GM19463 (cell line): Measurements from ENCODE around the gene ROBO3.

Experiments used
- ATAC-seq: cut with Tn5 transposase; IDR thresholded peaks from one replicate; pipeline ENCODE4 v1.9.1; 2021; ENCODE audit warnings: mild to moderate bottlenecking, moderate library complexity; ENCODE audit not compliant: unreplicated experiment

The ROBO3 gene

GRCh38 chr11:124865181-124865901 is at the start of gene ROBO3:
TSS of gene ROBO3 (plus strand) at chr11:124865432. CDS start at chr11:124865578, 146 bp downstream.
- no peak for ATAC-seq

- no peak for ATAC-seq
These were observed 48.2 kb upstream of the ROBO3 start for GRCh38 chr11:124817036-124817435.

DNA sequence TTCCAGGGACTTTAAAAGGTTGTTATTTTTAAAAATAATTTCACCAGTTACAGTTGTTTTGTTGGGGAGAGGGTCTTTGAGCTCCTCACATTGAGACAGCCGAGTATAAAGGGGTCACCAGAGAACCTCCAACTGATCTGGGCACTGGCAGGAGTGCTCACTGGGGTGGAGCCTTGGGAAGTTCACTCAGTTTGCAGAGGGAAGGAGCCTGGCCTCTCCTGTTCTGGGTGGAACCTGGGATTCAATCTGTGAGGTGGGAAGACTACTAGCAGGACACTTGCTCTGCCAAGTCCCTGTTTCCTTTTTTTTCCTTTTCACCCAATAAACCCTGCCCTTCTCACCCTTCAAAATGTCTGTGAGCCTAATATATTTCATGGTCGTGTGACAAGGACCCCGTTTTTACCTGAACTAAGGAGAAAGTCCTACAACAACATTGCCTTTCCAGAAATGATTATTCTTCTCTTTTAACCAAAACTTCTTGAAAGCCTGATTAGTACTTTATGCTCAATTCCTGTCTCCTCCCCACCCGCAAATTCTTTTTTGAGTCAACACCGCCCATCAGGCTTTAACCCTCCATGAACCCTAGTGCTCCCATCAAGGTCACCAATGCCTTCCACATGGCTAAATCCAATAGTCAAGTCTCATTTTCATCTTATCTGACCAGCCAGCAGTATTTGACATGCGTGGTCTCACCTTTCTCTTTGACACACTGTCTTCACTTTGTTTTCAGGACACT is 43.1 kb upstream of the ROBO3 start:
- ATAC-seq: no peak

DNA sequence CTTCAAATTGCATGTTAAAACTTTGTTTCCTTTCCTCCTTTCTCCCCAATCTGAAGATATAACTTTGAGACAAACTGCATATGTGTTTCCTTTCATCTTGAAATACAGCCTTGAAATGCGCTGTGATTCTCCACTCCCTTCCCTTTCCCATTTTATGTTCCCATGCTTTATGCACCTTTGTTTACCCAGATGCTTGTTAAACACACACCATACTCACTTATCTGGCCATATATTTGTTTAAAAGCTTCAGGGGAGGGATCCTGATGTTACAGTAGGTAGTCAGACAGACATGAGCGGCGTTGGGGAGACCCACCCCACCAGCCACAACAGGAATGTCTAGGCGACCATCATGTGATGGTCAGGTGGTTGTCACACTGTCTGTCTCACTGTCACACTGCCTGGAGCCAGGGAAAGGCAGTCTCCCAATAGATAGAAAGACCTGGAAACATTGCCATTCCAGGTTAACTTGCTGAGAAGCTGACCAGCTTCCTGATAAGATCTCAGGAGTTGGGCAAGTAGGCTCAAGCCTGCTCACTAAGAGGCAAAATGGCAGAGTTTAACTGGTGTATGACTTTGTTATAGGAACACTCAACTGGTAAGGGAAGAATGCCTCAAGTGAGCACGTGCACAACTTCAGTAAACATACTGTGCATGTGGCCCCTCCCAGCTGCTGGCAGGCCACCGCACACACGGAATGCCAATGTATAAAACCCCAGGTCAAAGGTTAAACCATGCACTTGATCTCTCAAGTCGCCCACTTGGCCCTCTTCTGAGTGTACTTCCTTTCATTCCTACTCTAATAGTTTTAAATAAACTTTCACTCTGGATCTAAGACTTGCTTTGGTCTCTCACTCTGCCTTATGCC is 41.5 kb upstream of the ROBO3 start:
- no peak for ATAC-seq

DNA sequence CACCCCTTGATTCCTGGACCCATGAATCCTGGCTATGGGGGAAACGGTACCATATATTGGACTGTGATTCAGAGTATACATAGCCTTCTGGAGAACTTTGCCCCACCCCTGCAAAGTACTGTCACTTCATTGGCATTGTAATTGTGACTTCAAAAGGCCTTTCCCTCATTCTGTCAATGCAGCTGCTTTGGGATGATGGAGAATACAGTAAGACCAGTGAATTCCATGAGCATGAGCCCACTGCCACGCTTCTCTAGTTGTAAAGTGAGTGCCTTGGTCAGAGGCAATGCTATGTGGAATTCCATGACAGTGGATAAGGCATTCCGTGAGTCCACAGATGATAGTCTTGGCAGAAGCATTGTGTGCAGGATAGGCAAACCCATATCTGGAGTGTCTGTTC is 39.4 kb upstream of the ROBO3 start:
- ATAC-seq: no peak

- no peak for ATAC-seq
These were observed 35.2 kb upstream of the ROBO3 start for GRCh38 chr11:124829986-124830385.

DNA sequence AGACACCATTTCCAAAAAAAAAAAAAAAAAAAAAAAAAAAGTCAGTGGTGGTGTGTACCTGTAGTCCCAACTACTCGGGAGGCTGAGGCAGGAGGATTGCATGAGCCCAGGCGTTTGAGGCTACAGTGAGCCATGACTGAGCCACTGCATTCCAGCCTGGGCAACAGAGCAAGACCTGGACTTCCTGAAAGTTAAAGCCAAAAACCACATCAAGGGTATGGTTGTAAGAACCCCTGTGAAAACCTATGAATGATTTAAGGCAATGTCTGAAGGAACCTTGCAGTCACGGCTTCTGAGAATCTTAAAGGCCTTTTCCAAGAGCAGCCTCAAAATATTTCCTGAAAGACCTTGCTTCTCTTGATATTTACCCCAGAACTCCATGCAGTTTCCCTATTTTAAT is 34.5 kb upstream of the ROBO3 start:
- ATAC-seq: no peak

GRCh38 chr11:124831897-124832296 is 33.3 kb upstream of the ROBO3 start:
- no peak for ATAC-seq

GRCh38 chr11:124832571-124832970 is 32.7 kb upstream of the ROBO3 start:
- no peak for ATAC-seq

DNA sequence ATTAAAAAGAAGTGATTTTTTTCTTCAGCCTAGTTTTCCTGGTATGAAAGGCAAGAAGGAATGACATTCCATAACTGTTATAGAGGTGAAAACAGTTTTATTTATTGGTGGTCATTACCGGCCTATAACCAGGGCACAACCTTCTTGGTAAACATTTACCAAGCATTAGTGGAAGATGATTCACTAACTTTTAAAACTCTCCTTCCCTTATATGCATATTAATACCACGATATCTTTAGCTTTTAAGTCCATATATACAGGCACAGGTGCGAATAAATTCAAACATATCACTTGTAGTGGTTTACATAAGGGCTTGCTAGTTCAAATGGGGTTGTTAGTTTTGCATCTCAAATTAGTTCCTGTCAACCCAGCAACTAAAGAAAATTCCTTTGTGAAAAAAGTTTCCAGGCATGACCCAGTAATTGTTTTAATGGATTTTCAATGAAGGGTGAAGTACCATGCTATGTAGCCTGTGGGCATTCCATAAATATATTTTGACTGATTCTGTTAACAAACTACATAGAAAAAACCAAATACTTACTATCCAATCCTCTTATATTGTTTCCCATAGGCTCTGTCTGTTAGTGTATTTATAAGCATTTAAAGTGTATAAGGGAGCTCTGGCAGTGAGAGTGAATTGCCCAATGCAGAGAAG is 30.6 kb upstream of the ROBO3 start:
- ATAC-seq: no peak

GRCh38 chr11:124835918-124836317 is 29.3 kb upstream of the ROBO3 start:
- ATAC-seq: no peak

DNA sequence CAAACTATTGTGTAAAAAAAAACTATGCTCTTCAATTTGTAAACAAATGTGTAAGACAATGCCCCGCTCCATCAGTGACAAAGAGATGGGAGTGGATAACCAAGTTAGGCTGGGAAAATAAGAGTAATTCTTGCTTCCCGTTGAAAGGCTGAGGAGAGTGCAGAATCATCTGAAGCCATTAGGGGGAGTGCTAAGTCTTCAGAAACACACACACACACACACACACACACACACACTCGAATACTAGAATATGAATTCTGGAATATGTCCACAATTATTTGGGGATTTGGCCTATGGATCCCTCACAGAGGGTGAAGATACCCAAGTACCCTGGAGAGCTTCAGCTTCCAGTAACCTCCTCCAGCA is 27.8 kb upstream of the ROBO3 start:
- no peak for ATAC-seq

DNA sequence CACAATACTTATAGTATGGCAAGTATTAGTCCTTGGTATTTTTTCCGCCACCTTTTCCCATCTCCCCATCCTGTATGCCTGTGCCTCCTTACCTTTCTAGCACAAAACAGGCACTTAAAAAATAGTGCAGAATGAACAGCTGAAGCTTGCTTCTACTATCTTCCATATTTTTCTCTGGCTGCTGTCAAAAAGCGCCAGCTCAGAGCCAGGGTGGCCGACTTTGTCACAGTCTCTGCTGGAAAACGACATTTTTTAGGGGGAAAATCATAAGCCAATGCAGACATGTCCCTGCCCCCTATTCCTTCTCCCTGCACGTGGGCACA is 26.5 kb upstream of the ROBO3 start:
- ATAC-seq: no peak

- no peak for ATAC-seq
These were observed 25.9 kb upstream of the ROBO3 start for GRCh38 chr11:124839128-124839971.

DNA sequence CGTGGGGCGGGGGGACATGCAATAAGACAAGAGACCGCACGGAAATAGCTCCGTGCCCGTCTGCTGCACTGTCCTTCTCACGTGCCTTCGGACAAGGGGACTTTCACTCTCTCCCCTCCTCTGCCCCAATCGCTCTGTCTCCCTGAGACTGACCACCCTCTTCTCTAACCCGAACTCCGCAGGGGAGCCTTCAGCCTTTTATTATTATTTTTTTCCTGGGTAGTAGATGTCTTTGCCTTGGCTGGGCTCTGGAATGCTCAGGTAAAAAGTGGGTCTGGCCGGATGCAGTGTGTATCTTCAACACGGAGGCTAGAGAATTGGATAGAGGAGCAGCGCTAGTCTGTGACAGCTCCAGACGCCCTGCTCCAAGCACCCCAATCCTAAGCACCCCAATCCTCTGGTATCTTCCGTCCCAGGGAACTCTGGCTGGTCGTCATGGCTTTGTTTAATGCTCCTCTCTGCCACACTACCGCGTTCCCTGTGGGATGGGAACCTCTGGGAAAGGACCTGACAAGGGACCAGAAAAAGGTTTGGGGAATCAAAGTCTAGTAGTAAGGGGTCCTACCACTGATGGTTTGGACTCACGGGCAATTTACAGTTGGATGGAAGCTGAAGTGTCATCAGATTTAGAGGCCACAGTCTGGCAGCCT is 25.1 kb upstream of the ROBO3 start:
- no peak for ATAC-seq

- no peak for ATAC-seq
These were observed 24.6 kb upstream of the ROBO3 start for GRCh38 chr11:124840666-124841065.

DNA sequence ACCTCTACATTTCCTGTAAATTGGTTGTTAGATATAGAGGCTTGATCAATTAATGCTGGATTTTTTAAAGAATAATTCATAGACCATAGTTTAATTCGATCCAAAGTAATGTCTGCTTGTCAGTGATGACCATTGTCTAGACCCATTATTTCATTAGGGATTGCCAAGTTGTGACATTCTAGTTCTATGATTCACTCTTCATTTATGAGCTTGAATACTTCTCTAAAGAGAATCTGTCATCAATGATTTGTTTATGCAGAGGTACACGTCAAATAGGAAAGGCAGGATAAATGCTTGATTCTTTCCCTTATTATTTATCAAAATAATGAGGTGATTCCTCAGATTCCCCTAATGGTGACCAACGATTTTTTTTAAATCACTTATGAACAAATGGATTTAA is 24.0 kb upstream of the ROBO3 start:
- no peak for ATAC-seq

- ATAC-seq: no peak
These were observed 23.4 kb upstream of the ROBO3 start for GRCh38 chr11:124841840-124842239.

GRCh38 chr11:124842305-124842704 is 22.9 kb upstream of the ROBO3 start:
- ATAC-seq: no peak

GRCh38 chr11:124843616-124843910 is 21.7 kb upstream of the ROBO3 start:
- no peak for ATAC-seq
